Lower leg skin (tissue), 4 donors: ENCODE results near the gene NRXN3. TPM values are rescaled to one million over a fixed set of nuclear protein-coding genes. Genes with fewer than 3 reads are reported as not detected.

Experiments used
- DNase-seq, 2 donors: peaks; one replicate each; pipeline ENCODE4 v3.0.0-alpha.2; 2019; ENCODE audit warnings: low spot score in 2 of 2
- H3K4me3 ChIP-seq: fragments of 200-600 bp; sonication (generic); 2 replicates; pipeline ENCODE4 v1.5.1; 2017; ENCODE audit warnings: mild to moderate bottlenecking, low read depth; ENCODE audit not compliant: poor library complexity, severe bottlenecking
- POLR2A ChIP-seq, 2 donors: fragments of 450-650 bp; IDR thresholded peaks; one replicate each; pipeline ENCODE4 v1.6.1; 2016 to 2017; ENCODE audit warnings: antibody characterized with exemption in 2 of 2, mild to moderate bottlenecking in 1 of 2, moderate library complexity in 1 of 2
- WGBS, 2 donors: methylation state at CpG; one replicate each; pipeline ENCODE4 v1.1.5; 2018; 5-methylcytosine and 5-hydroxymethylcytosine counted together
- intact Hi-C: fragments of 100-400 bp; cut with DNase I; formaldehyde crosslinking; loops from one replicate; pipeline ENCODE4 v1.15.0; 2023; ENCODE audit warnings: low total_unique reads
- total RNA-seq, 4 donors: library from RNA; depleted of rRNA; stranded (reverse); fragments of >200 nt; gene quantifications; one replicate each; pipeline ENCODE4 v1.1.0, GENCODE V29; 2016
- TF ChIP-seq, protein P1 (sequence below), 3 donors: fragments of 450-650 bp; IDR thresholded peaks; one replicate each; pipeline ENCODE4 v1.5.1; 2016; ENCODE audit warnings: antibody characterized with exemption in 3 of 3, mild to moderate bottlenecking in 3 of 3, moderate library complexity in 2 of 3

NRXN3 gene
- total RNA-seq, 4 donors from 2014 or later, result 0.61 to 2.4 (median 1.7) TPM

- intact Hi-C loops, result no loop called here
- no peak for DNase-seq
- TF ChIP-seq POLR2A (IDR thresholded peaks at IDR 0.05), result no peak
- TF ChIP-seq, protein P1, sequence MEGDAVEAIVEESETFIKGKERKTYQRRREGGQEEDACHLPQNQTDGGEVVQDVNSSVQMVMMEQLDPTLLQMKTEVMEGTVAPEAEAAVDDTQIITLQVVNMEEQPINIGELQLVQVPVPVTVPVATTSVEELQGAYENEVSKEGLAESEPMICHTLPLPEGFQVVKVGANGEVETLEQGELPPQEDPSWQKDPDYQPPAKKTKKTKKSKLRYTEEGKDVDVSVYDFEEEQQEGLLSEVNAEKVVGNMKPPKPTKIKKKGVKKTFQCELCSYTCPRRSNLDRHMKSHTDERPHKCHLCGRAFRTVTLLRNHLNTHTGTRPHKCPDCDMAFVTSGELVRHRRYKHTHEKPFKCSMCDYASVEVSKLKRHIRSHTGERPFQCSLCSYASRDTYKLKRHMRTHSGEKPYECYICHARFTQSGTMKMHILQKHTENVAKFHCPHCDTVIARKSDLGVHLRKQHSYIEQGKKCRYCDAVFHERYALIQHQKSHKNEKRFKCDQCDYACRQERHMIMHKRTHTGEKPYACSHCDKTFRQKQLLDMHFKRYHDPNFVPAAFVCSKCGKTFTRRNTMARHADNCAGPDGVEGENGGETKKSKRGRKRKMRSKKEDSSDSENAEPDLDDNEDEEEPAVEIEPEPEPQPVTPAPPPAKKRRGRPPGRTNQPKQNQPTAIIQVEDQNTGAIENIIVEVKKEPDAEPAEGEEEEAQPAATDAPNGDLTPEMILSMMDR (IDR thresholded peaks at IDR 0.05), result no peak
- no peak overlapping the region for H3K4me3 ChIP-seq
These were observed 1034.4 kb downstream of the NRXN3 start for GRCh38 chr14:79204591-79204990.

- H3K4me3 ChIP-seq, result no peak overlapping the region
- no peak for DNase-seq
- 58 to 72% methylated on average over 2 of the region's 2 CpGs for WGBS, 2 donors
- TF ChIP-seq, protein P1 (IDR thresholded peaks at IDR 0.05), result no peak
- TF ChIP-seq POLR2A (IDR thresholded peaks at IDR 0.05), result no peak
- intact Hi-C loops, result no loop called here
These were observed 1039.2 kb downstream of the NRXN3 start for GRCh38 chr14:79209418-79209817.

GRCh38 chr14:79225815-79226214, 1055.6 kb downstream of the NRXN3 start:
- TF ChIP-seq, protein P1 (IDR thresholded peaks at IDR 0.05), result no peak
- 62 to 79% methylated on average over 3 of the region's 3 CpGs for WGBS, 2 donors

GRCh38 chr14:79229383-79229909, 1059.3 kb downstream of the NRXN3 start:
- intact Hi-C loops, result no loop called here
- DNase-seq, result no peak
- no peak overlapping the region for H3K4me3 ChIP-seq
- WGBS, 2 donors, result 38 to 52% methylated on average over 8 of the region's 8 CpGs
- TF ChIP-seq, protein P1 (IDR thresholded peaks at IDR 0.05), result no peak
- no peak for TF ChIP-seq POLR2A (IDR thresholded peaks at IDR 0.05)

More at GRCh38 chr14:79225815-79226214, 1055.6 kb downstream of the NRXN3 start:
- H3K4me3 ChIP-seq, result no peak overlapping the region
- DNase-seq, result no peak
- intact Hi-C loops, result no loop called here

DNA sequence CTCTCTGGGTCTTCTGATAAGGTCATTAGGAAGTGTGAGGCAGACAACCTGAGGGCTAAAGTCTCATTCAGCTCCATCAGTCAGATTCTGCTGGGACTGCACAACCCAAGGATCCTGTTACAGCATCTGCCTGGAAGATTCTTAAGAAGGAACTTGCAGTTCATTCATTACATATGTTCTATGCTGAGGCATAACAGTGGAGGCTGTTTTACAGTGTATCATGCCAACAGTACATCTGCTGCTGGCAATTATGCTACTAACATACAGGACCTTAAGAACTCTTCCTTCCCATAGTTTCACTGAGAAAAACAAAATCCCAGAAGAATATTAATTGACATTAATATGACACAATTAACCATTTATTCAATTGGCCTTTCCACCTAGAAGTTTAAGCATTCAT, 1072.5 kb downstream of the NRXN3 start:
- no peak for DNase-seq

More for the DNA sequence above, 1072.5 kb downstream of the NRXN3 start:
- TF ChIP-seq, protein P1 (IDR thresholded peaks at IDR 0.05), result no peak
- no peak for TF ChIP-seq POLR2A (IDR thresholded peaks at IDR 0.05)
- no peak overlapping the region for H3K4me3 ChIP-seq
- intact Hi-C loops, result no loop called here
